ENCODE data around the gene SUPT3H. TPM values are rescaled to one million over a fixed set of nuclear protein-coding genes. Genes with fewer than 3 reads are reported as not detected.

SUPT3H gene
- total and polyA plus RNA-seq, 4 donors = 0.85 to 4.8 (median 2.4) TPM

- no peaks in the 10 kb centered on the region for H3K4me1 ChIP-seq (ENCODE audit: control insufficient read depth in 4 of 4, insufficient read depth in 4 of 4, low read length in 3 of 4)
- H3K9me3 ChIP-seq (ENCODE audit: control insufficient read depth in 4 of 4, low read length in 3 of 4) = no peaks in the 10 kb centered on the region
- TF ChIP-seq REST (IDR thresholded peaks at IDR 0.05) = no peak
- no peak for TF ChIP-seq RXRA (IDR thresholded peaks at IDR 0.05)
- TF ChIP-seq HNF4G (IDR thresholded peaks at IDR 0.05) = no peak
- no peak for TF ChIP-seq JUND (IDR thresholded peaks at IDR 0.05)
- no peak for TF ChIP-seq YY1 (IDR thresholded peaks at IDR 0.05)
- no peak for TF ChIP-seq ATF3 (IDR thresholded peaks at IDR 0.05)
- TF ChIP-seq SP1 (IDR thresholded peaks at IDR 0.05) = no peak
- no peak for TF ChIP-seq TAF1 (conservative IDR thresholded peaks at IDR 0.05)
- no peak for TF ChIP-seq EGR1 (IDR thresholded peaks at IDR 0.05; ENCODE audit: low read depth in 2 of 2)
- TF ChIP-seq ZBTB33 (IDR thresholded peaks at IDR 0.05) = no peak
- TF ChIP-seq HNF4A (conservative IDR thresholded peaks at IDR 0.05) = no peak
- no peak for TF ChIP-seq CTCF (IDR thresholded peaks at IDR 0.05; ENCODE audit: low read depth, low read length, missing input control)
- no peak for TF ChIP-seq FOXA1 (IDR thresholded peaks at IDR 0.05)
- TF ChIP-seq GABPA (IDR thresholded peaks at IDR 0.05 in 1 of 2, conservative IDR thresholded peaks at IDR 0.05 in 1 of 2) = no peak
- no peak for TF ChIP-seq NR2F2 (IDR thresholded peaks at IDR 0.05)
- no peak for TF ChIP-seq FOXA2 (IDR thresholded peaks at IDR 0.05)
- TF ChIP-seq RAD21 (IDR thresholded peaks at IDR 0.05) = no peak
- no peak for TF ChIP-seq MAX (IDR thresholded peaks at IDR 0.05)
- DNase-seq (ENCODE audit: low spot score) = no peak
- 62% methylated on average over 2 of the region's 2 CpGs for WGBS
- no peaks in the 10 kb centered on the region for H3K36me3 ChIP-seq (ENCODE audit: control insufficient read depth in 4 of 4, insufficient read depth in 3 of 4, low read depth in 1 of 4, low read length in 3 of 4)
- no peak overlapping the region for H3K27ac ChIP-seq (ENCODE audit: low read depth in 1 of 2, low read length in 2 of 2)
- no peaks in the 10 kb centered on the region for H3K27me3 ChIP-seq (ENCODE audit: control insufficient read depth in 4 of 4, insufficient read depth in 4 of 4, low read length in 3 of 4)
- no peak overlapping the region for H3K4me3 ChIP-seq (ENCODE audit: low read depth in 1 of 3, low read length in 3 of 3)
- no peak overlapping the region for H3K9ac ChIP-seq (ENCODE audit: low read depth in 1 of 2, low read length in 2 of 2)
These were observed 356.1 kb downstream of the SUPT3H start for GRCh38 chr6:45021676-45022075.
